Measurements from ENCODE around the gene IBA57.

The IBA57 gene

DNA sequence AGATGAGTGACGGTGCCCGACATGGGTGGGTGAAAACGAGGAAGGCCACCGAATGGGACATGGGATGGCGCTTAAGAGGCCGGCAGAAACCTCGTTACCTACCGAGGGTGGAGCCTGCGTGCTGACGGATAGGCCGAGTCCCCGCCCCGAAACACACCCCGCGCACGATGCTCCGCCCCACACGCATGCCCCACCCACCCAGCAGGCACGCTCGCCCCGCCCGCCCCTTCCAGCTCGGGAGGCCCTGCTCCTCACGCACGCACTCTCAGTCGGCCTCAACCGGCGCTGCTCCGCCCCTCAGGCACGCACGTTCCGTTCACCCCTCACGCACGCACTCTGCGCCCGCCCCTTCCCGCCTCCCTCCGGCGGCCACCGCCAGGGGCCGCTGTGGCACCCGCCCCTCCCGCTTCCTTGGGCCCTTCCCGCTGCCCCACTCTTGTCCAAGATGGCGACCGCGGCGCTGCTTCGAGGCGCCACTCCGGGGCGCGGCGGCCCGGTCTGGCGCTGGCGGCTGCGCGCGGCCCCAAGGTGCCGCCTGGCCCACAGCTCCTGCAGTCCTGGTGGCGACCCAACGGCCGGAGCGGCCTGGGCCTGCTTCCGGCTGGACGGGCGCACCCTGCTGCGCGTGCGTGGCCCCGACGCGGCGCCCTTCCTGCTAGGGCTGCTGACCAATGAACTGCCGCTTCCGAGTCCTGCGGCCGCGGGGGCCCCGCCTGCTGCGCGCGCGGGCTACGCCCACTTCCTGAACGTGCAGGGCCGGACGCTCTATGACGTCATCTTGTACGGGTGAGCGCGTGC, at the start of gene IBA57:
TSS of gene IBA57 (plus strand) at position 433 of the 798 bp plus-strand sequence. CDS start at position 446, 13 bp downstream.
- peak; percentile 99 to 100 for DNase-seq

DNA sequence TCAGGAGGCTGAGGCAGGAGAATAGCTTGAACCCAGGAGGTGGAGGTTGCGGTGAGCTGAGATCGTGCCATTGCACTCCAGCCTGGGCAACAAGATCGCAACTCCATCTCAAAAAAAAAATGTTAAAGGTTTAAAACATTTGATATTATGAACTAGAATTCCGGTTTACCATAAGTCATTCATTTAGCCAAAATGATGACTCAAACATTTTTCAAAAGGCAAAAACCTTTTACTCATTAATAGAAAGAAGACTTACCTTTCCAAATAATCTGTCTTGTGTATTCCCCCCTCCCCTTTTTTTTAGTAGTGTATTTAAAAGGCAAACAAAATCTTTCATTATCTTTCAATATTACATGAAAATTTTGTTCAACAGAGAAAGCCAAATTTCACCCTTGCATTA, 48.3 kb upstream of the IBA57 start:
- no peak for DNase-seq

DNA sequence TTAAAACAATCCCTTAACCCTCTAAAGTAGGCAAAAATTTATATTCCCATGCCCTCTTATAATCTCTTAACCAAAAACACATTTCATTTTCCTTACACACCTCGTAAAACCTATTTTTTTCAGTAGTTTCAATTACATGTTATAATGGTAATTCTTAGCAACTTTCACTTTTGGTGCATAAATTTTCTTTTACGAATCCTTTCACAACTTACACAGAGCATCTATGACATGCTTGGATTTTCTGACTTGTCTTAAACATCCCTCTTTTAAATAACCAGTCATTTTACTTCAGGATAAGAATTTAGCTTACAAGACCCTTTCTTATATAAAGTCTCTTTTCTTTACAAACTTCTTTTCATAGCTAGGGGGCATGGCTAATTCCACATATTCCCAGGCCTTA, 47.6 kb upstream of the IBA57 start:
- no peak for DNase-seq

DNA sequence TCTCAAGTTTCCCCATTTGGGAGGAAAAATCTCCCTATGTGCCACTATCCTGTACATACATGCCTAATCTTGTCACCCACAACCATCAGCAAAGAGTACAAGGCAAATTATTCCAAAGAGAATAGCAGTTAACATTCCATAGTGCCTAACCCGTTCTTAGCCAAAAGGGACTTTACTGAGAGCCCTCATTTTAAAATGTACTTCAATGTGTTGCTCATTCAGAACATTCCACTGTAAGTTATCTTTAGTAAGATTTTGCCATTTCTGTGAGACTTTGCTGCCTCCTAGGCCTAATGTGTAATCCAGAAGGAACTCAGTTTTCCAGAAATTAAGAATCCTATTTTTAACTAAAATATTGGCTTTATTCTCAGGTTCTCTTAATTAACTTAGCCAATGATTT, 45.3 kb upstream of the IBA57 start:
- DNase-seq: no peak

DNA sequence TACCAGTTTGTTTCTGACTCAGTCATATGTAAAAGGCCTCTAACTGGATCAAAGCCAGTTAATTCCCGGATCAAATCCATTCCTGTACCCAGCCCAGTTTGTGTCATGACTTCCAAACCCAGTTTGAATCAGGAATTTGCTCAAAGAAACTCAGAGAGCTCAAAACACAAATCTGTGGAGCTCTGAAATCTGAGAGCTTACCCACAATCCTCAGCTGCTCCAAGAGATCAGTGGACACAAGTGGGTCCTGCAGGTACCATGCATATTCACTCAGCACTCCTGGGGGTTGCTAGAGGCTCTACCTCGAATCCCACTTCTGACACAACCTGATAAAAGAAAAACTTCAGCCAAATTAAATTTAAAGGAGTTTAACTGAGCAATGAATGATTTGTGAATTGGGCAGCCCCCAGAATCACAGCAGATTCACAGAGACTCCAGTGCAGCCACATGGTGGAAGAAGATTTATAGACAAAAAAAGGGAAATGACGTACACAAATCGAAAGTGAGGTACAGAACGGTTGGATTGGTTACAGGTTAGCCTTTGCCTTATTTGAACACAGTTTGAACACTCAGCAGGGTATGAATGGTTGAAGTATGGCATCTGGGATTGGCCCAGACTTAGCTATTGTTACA, 44.6 kb upstream of the IBA57 start:
- no peak for DNase-seq

DNA sequence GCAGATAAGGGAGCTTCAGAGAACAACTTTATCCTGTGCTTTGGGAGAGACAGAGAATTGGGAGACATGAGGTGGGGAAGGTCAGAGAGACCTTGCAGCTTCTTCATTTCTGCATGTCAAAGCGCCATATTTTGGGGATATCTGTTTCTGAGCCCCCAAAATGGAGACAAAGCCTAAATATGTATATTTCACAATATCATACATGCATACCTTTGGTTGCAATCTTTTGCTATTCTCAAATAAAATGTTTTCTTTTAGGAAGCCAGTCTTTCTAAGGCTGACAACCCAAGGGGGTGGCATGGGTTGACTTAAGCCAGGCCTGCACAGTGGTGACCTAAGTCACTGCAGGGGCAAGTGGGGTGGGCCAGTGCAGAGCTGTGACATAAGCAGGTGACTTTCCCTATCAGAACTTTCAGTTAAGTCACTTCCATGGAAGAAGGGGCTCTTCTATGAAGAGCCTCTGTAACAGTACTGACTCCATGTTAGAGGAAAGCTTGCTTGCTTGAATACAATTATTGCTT, 42.6 kb upstream of the IBA57 start:
- no peak for DNase-seq

DNA sequence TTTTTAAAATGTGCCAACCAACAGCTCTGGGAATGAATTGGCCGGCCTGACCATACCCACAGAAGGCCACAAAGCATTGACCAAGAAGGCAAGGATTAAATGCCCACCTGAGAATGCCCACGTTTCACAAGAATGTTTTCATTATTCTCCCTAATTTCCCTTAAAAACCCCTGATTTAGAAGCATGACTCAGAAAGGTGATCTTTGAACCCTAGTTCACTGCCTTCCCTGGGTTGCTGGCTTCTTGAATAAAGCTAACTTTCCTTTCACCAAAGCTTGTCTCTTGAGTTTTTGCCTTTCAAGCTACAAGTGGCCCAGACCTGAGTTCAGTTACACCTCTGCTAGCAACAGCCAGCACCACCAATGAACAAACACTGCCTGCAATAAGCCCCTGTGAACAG, 42.1 kb upstream of the IBA57 start:
- DNase-seq: no peak

DNA sequence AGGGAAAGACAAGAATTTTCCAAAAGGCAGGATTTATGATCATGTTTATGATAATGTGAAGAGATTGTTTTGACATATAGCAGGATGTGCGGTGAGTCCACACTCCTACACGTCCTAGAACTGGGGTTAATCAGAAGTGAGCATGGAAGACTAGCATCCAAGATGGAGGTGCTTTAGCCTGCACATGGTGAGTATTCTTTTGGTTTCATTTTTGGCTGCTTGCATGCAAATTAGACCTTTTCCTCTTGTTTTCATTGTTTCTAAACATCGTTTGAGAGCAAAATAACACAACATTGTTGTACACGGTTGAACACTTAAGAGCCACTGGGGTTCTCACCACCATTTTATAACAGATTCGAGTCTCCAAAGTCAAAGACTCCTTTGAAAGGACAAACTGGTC, 40.4 kb upstream of the IBA57 start:
- DNase-seq: no peak

DNA sequence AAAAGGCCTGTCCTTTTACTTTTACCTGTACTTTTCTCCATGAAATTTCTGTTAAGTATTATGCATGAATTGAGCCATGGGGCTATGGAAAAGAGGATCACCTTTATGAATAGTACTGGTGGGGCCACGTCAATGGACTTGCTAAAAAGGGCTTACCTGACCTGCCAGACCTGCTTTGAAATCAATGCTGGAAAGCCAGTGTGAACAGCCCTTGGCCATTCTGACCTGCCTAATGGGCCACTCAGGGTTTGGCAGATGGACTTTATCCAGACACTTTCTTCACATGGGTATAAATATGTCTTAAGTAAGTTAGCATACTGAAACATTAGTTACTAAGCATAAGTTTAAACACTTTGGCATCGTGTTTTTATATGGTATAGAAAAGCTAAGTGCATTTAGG, 33.8 kb upstream of the IBA57 start:
- no peak for DNase-seq

DNA sequence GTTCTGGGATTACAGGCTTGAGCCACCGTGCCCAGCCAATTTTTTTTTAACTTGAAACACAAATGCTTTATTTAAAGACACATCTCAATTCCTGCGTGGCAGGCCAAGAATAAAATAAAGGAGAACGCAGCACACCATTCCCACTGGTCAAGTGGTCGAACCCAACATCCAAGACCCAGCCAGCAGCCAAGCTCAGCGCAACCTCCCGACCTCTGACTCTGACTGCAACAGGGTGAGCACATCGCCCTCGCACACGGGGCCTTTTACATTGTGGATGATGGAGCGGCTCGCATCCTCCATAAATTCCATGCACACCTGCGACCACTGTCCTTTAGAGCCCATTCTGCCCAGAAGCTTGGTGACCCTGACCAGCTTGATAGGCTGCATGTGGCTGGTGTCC, 31.0 kb upstream of the IBA57 start:
- DNase-seq: no peak

DNA sequence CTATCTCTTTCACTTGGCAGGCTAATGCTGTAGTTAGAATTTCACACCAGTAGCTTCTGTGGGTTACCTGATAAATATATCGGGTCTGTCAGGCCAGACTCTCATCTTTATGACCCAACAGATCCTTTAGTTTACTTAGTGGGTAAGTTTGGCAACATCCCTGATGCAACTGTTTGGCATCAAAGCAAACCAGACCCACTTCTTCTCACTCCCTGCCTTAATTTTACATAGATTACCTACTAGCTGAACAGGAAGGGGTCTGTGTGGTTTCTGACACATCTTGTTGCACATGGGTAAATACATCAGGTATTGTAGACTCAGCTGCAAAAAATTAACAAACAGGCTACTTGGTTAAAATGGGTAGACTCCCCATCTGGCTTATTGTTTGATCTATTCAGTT, 28.7 kb upstream of the IBA57 start:
- no peak for DNase-seq

DNA sequence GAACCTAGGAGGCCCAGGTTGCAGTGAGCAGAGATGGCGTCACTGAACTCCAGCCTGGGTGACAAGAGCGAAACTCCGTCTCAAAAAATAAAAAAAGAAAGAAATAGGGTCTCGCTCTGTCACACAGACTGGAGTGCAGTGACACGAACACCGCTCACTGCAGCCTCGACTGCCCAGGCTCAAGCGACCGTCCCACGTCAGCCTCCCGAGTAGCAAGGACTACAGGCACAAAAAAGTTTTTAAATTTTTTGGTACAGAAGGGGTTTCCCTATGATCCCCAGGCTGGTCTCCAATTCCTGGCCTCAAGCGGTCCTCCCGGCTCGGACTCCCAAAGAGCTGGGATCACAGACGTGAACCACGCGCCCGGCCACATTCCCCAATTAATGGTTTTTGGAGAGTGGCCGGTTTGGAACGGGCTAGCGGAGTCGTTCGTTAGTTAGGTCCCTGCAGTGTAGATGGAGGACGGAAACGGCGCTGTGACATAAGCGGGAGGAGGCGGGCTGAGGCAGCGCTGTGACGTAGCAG, 26.1 kb upstream of the IBA57 start:
- no peak for DNase-seq

DNA sequence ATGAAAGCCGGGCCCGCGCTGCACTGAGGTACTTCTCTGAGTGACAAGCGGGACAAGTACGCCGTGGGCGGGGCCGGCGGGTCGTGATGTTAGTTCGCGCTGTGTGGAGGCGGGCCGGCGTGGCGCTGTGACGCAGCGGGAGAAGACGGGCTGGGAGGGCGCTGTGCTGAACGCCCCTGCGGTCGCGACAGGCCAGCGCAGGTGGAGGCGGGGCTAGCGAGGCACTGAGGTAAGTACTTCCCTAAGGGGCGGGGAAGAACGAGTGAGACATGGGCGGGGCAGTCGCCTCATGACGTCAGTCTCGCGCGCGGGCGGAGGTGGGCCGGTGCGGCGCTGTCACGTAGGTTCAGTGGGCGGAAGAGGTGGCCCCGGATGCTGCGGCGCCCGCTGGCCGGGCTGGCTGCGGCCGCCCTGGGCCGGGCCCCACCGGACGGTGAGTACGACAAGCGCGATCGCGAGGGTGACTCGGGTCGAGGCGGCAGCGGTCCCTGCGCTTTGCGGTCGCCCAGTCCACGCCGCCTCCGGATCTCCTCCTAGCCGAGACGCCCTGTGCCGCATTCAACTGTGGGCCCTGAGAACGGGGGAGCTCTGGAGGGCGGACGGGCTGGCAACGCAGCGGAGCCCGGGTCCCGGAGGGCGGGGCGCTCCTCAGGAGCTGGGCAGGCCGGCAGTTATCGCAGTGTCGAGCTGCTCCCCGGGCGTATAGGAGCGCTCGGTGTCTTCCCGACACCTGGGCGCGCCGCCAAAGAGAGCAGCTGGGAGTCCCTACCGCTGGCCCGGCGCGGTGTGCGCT, 25.5 kb upstream of the IBA57 start, which contains the start of gene GUK1:
TSS of gene GUK1 (plus strand) at position 349 of the 793 bp plus-strand sequence. CDS start at position 373, 24 bp downstream.
- peak; percentile 100 for DNase-seq

DNA sequence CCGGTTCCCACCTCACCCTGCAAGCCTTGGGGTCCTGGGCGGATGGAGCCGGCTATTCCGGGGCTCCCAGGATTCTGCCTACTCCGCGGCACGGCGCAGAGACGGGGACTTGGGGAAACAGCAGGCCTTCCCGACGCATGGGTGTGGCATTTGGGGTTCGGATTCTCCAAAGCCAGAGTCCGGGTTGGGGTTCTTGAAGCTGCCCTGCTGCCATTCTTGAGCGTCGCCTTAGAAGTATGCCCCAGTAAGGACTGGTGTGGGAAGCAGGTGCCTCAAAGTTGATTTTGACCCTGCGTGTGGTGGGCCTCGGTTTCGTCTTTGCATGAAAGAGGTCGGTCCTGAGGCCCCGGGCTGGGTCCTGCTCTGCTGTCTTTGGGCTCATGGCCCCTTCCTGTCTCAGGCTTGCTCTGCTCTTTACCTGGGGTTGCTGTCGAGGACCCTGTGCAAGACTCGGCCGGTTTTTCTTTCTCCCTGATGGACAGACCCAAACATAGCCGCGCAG, 24.8 kb upstream of the IBA57 start:
- DNase-seq: peak in 1 of 2 experiments; percentile 19

DNA sequence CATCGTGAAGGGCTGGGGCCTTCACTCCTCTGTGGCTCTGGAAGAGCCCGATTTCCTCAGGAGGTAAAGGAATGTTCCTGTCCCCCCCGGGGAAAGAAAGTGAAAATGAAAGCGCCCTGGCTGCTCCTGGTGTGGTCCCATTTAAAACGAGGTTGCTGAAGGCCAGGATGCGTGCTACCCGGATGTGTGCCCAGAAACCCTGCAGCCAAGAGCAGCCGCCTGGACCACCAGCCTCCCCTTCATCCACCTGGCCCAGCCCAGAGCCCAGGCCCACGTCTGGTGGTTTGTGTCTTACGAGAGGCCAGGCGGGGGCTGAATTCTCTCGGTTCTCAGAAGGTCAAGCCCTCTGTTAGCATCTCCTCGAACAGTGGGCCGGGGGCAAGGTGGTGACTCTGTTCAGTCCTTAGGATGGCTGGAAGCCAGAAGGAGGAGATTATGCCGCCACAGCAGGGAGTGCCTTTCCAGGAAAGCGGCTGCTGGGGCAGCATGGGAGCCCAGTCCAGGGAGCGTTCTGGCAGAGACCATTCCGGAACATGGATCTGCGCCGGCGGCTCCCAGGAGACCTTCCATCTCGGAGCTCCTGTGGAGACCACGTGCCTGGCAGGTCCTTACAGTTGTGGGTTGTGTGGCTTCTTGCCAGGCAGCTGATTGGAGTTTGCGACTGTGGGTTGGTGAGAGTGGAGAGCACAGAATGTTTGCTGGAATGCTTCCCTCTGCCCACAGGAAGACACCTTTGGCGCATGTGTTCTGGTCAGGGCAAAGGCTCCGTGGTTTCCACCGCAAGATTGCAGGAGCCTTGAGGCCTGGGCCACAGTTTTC, 24.2 kb upstream of the IBA57 start:
- peak; percentile 25 to 38 for DNase-seq

DNA sequence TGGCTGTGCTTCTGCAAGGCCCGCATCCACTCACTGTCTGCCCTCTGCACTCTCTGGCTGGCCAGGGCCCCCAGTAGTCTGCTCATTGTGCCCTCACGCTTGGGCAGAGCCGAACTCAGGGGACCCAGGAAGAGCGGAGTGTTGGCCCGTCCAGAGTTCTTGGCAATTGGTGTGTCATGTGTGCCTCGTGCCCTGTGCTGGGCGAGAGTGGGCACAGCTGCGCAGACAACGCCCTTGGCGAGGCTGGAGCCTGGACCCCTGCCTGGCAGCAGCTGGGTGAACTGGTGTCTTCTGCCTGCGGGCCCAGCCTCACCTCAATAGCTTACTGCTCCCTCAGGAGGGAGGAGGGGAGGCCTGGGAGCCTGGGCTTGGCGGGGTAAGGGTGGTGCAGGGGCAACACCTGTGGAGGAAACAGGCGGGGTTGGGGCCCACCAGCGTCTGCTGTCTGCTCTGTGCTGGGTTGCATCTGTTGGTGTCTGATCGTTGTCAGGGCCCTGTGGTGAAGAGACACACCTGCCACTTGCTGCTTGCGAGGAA, 23.4 kb upstream of the IBA57 start:
- DNase-seq: no peak

DNA sequence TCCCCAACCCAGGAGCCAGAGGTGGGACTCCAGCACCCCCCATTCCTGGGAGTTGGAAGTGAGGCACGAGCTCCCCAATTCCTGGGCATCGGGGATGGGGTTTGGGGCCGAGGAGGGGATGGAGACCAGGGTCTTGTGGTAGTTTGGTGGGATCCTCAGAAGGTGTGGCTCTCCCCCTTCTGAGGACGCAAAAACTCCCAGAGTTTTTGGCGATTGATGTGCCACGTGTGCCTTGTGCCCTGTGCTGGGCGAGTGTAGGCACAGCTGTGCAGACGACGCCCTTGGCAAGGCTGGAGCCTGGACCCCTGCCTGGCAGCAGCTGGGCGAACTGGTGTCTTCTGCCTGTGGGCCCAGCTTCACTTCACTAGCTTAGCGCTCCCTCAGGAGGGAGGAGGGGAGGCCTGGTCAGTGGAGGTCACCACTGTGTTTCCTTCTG, 22.9 kb upstream of the IBA57 start:
- DNase-seq: no peak

DNA sequence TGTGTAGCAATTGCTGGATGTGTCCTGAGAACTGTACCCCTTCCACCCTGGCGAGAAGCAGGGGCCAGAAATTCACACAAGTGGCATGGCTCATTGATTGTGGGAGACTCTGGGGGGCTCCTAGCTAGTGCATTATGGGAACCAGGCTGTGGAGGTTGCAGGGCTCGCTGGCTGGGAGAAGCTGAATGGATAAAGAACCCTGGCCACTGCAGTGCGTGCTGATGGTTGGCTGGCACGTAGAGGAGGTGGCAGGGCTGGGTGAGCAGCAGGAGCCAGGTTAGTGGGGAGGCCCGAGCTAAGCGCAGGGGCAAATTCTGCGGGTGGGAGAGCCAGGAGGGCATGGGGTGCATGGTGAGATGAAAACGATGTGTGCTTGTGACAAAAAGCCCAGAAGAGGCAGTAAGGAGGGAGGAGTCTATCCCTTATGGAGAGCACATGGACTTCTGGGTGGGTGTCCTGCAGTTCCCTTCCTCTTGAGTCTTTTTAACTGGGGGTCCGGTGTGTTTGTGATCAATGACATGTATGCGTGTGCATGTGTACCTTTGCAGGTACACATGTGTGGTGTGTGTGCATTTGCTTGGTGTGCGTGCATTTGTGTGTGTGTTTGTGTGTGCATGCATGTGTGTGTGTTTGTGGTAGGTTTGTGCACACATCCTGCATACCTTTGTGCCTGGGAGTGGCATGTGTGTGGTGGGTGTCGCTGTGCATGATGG, 22.0 kb upstream of the IBA57 start:
- DNase-seq: no peak

DNA sequence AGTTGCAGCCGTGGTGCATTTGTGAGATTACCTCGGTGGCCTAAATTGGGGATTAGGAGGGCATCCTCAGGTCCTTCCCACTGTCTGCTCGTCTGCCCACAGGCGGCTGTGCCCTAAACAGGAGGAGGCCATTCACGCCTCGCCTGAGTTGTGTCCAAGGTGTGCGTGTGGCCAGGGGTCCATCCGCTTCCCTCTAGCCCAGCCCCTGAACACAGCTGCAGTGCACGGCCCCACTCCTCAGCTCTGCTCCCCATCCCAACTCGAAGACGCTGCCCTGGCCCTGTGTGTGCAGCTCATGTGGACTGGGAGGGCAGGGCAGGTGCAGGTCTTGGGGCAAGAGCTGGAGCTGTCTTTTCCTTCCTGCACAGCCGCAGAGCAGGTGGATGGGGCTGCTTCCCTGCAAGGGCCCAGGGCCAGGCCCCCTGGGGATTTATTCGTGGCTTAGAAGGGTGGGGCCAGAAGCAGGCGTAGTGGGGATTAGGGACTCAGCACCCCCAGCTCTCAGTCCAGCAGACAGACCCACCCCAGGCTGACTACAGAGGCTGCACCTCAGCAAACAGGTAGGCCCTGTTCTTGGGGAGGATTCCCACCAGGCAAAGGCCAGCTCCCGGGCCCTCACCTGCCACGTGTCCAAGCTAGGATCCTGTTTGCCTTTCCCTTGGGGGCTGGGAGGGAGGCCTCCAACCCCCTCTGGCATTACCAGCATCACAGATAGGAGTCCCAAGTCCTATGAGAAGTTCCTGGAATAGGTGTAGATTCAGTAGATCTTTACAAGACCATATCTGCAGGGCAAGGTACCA, 21.2 kb upstream of the IBA57 start:
- no peak for DNase-seq

DNA sequence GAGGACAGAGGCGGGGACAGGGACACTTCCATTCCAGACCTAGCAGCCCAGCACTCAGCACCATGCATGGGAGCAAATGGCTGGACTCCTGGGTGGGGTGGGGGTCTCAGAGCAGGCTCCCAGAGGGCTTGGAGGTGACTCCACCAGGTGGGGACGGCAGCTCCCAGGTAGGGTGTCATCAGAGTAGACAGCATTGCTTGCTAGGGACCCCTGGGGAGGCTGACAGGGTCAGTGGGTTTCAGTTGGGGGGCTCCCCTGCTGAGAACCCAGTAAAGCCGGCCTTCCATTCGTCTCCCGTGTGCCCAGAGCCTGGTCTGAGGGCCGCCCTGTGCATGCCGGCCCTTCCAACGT, 20.6 kb upstream of the IBA57 start:
- DNase-seq: no peak
